Measurements from ENCODE around the gene KRT8. TPM values are rescaled to one million over a fixed set of nuclear protein-coding genes. Genes with fewer than 3 reads are reported as not detected.
A peak's percentile ranks its signal among the peaks of the same experiment; 100 is the strongest.

KRT8 gene
- total RNA-seq, 1 experiment from 2014 or later, result 1,655 TPM

GRCh38 chr12:52953181-52953841, 48.4 kb upstream of the KRT8 start:
- Histone ChIP-seq H3K79me2 (ENCODE audit: insufficient read depth, low read length) (peaks cover 41% of the 10 kb centered on the region), H4K20me1 (ENCODE audit: insufficient read depth) (peaks cover 14% of the 10 kb centered on the region; the same call in 1 of the 2 replicates), H3K27ac (ENCODE audit: low read depth, low read length) (peak overlapping the region; percentile 78), H2AFZ (ENCODE audit: low read depth, low read length, poor library complexity, severe bottlenecking) (no peak overlapping the region), H3K36me3 (ENCODE audit: control insufficient read depth in 1 of 2, insufficient read depth in 2 of 2, low read length in 2 of 2) (peaks cover 16 to 30% of the 10 kb centered on the region in 2 experiments; a peak in 3 of 4 replicates), H3K9ac (ENCODE audit: low read length) (no peak overlapping the region), H3K4me1 (ENCODE audit: control insufficient read depth in 1 of 2, insufficient read depth in 2 of 2, low read length in 2 of 2) (peaks cover 41 to 69% of the 10 kb centered on the region in 2 experiments), H3K9me3 (ENCODE audit: control insufficient read depth in 1 of 2, insufficient read depth in 1 of 2, low read depth in 1 of 2, low read length in 2 of 2) (no peaks in the 10 kb centered on the region), H3K4me3 (replicated peaks in 1 of 2; ENCODE audit: low read depth in 1 of 2, low read length in 2 of 2) (no peak overlapping the region), H3K4me2 (ENCODE audit: low read length) (peak overlapping the region; percentile 19), H3K27me3 (ENCODE audit: insufficient read depth, low read length) (no peaks in the 10 kb centered on the region), H3K9me2 (ENCODE audit: insufficient read depth) (no peaks in the 10 kb centered on the region)
- RAD21 ChIA-PET (ENCODE audit: low non-redundant PET in 1 of 2, low total read pairs in 2 of 2, uncharacterized antibody in 2 of 2, unreplicated experiment in 2 of 2), result no interaction called here
- intact Hi-C loops (cut with micrococcal nuclease), result loop anchor here (2.0 kb wide), 1 partner anchor 49 kb away; the partner anchor contains the start of gene KRT8
- POLR2A ChIA-PET, result interaction anchor here (0.9 to 5.3 kb wide), 4 partner anchors 8 to 64 kb away, joined by 3 to 55 read pairs (median 17); partner anchors contain the start of gene KRT8
- CTCF ChIA-PET, result interaction anchor here (1.1 to 1.3 kb wide), 2 partner anchors 10 to 27 kb away, joined by 3 read pairs; no protein-coding TSS in a partner anchor
- no peak for DNase-seq (ENCODE audit: low read depth, low spot score)
- no TSS peak for BruUV-seq (replicated peaks)
- TF ChIP-seq POLR2AphosphoS5 (IDR thresholded peaks at IDR 0.05; ENCODE audit: low read depth, low read length) (peak; percentile 86), CTCF (IDR thresholded peaks at IDR 0.05 in 2 of 3, conservative IDR thresholded peaks at IDR 0.05 in 1 of 3; ENCODE audit: borderline replicate concordance in 1 of 3, insufficient read depth in 1 of 3, low read depth in 2 of 3, low read length in 2 of 3) (no peak), REST (IDR thresholded peaks at IDR 0.05; ENCODE audit: low read depth) (no peak), POLR2A (IDR thresholded peaks at IDR 0.05; ENCODE audit: borderline replicate concordance, extremely low read depth, insufficient read depth, insufficient read length) (no peak), YY1 (IDR thresholded peaks at IDR 0.05; ENCODE audit: extremely low read depth, insufficient replicate concordance, low read depth, low read length) (no peak), RAD21 (IDR thresholded peaks at IDR 0.05; ENCODE audit: low read depth) (no peak), SRF (IDR thresholded peaks at IDR 0.05; ENCODE audit: low read depth) (no peak)
- ATAC-seq, result no peak
